ENCODE data around the gene PIGA.

Gene PIGA

GRCh38 chrX:15350329-15350996 is 15.1 kb upstream of the PIGA start:
- Histone ChIP-seq H3K4me3 (ENCODE audit: insufficient read depth, low read depth, low read length) (no peak overlapping the region), H3K9me3 (ENCODE audit: control insufficient read depth, low read length) (no peaks in the 10 kb centered on the region), H3K4me1 (ENCODE audit: control insufficient read depth, insufficient read depth, low read length) (no peaks in the 10 kb centered on the region), H3K27me3 (ENCODE audit: control insufficient read depth, insufficient read depth, low read length, poor library complexity, severe bottlenecking) (no peaks in the 10 kb centered on the region), H3K36me3 (ENCODE audit: control insufficient read depth, insufficient read depth, low read length) (no peaks in the 10 kb centered on the region), H3K27ac (ENCODE audit: insufficient read depth, low read depth, low read length, poor library complexity, severe bottlenecking) (no peak overlapping the region)
- WGBS, 2 experiments: 67 to 73% methylated on average over 8 of the region's 8 CpGs

GRCh38 chrX:15349046-15349445 is 13.7 kb upstream of the PIGA start:
- no peak overlapping the region for H3K4me3 ChIP-seq (ENCODE audit: insufficient read depth, low read depth, low read length)
- H3K27ac ChIP-seq (ENCODE audit: insufficient read depth, low read depth, low read length, poor library complexity, severe bottlenecking): no peak overlapping the region
- no peaks in the 10 kb centered on the region for H3K4me1 ChIP-seq (ENCODE audit: control insufficient read depth, insufficient read depth, low read length)
- H3K9me3 ChIP-seq (ENCODE audit: control insufficient read depth, low read length): no peaks in the 10 kb centered on the region
- no peaks in the 10 kb centered on the region for H3K27me3 ChIP-seq (ENCODE audit: control insufficient read depth, insufficient read depth, low read length, poor library complexity, severe bottlenecking)
- 30 to 35% methylated on average over 2 of the region's 2 CpGs for WGBS, 2 experiments
- no peaks in the 10 kb centered on the region for H3K36me3 ChIP-seq (ENCODE audit: control insufficient read depth, insufficient read depth, low read length)

- Histone ChIP-seq H3K9me3 (ENCODE audit: control insufficient read depth, low read length) (no peaks in the 10 kb centered on the region), H3K27me3 (ENCODE audit: control insufficient read depth, insufficient read depth, low read length, poor library complexity, severe bottlenecking) (no peaks in the 10 kb centered on the region), H3K4me3 (ENCODE audit: insufficient read depth, low read depth, low read length) (no peak overlapping the region), H3K4me1 (ENCODE audit: control insufficient read depth, insufficient read depth, low read length) (no peaks in the 10 kb centered on the region), H3K27ac (ENCODE audit: insufficient read depth, low read depth, low read length, poor library complexity, severe bottlenecking) (no peak overlapping the region), H3K36me3 (ENCODE audit: control insufficient read depth, insufficient read depth, low read length) (no peaks in the 10 kb centered on the region)
- WGBS, 2 experiments: 88 to 90% methylated on average over 2 to 3 of the region's 3 CpGs
Measured at GRCh38 chrX:15345976-15346375, 10.7 kb upstream of the PIGA start.

GRCh38 chrX:15344106-15344505 is 8.8 kb upstream of the PIGA start:
- no peak overlapping the region for H3K4me3 ChIP-seq (ENCODE audit: insufficient read depth, low read depth, low read length)
- no peak overlapping the region for H3K27ac ChIP-seq (ENCODE audit: insufficient read depth, low read depth, low read length, poor library complexity, severe bottlenecking)
- no peaks in the 10 kb centered on the region for H3K36me3 ChIP-seq (ENCODE audit: control insufficient read depth, insufficient read depth, low read length)
- H3K4me1 ChIP-seq (ENCODE audit: control insufficient read depth, insufficient read depth, low read length): no peaks in the 10 kb centered on the region
- no peaks in the 10 kb centered on the region for H3K27me3 ChIP-seq (ENCODE audit: control insufficient read depth, insufficient read depth, low read length, poor library complexity, severe bottlenecking)
- H3K9me3 ChIP-seq (ENCODE audit: control insufficient read depth, low read length): no peaks in the 10 kb centered on the region

- no peaks in the 10 kb centered on the region for H3K4me1 ChIP-seq (ENCODE audit: control insufficient read depth, insufficient read depth, low read length)
- H3K27ac ChIP-seq (ENCODE audit: insufficient read depth, low read depth, low read length, poor library complexity, severe bottlenecking): no peak overlapping the region
- no peaks in the 10 kb centered on the region for H3K27me3 ChIP-seq (ENCODE audit: control insufficient read depth, insufficient read depth, low read length, poor library complexity, severe bottlenecking)
- no peaks in the 10 kb centered on the region for H3K9me3 ChIP-seq (ENCODE audit: control insufficient read depth, low read length)
- H3K4me3 ChIP-seq (ENCODE audit: insufficient read depth, low read depth, low read length): no peak overlapping the region
- H3K36me3 ChIP-seq (ENCODE audit: control insufficient read depth, insufficient read depth, low read length): no peaks in the 10 kb centered on the region
- WGBS, 2 experiments: 86 to 88% methylated on average over 3 to 5 of the region's 5 CpGs
Measured at GRCh38 chrX:15343075-15343476, 7.8 kb upstream of the PIGA start.

- peak overlapping the region; percentile 26 for H3K27ac ChIP-seq (ENCODE audit: insufficient read depth, low read depth, low read length, poor library complexity, severe bottlenecking)
- no peaks in the 10 kb centered on the region for H3K36me3 ChIP-seq (ENCODE audit: control insufficient read depth, insufficient read depth, low read length)
- no peaks in the 10 kb centered on the region for H3K27me3 ChIP-seq (ENCODE audit: control insufficient read depth, insufficient read depth, low read length, poor library complexity, severe bottlenecking)
- H3K4me1 ChIP-seq (ENCODE audit: control insufficient read depth, insufficient read depth, low read length): no peaks in the 10 kb centered on the region
- 83 to 89% methylated on average over 2 of the region's 2 CpGs for WGBS, 2 experiments
- no peaks in the 10 kb centered on the region for H3K9me3 ChIP-seq (ENCODE audit: control insufficient read depth, low read length)
- H3K4me3 ChIP-seq (ENCODE audit: insufficient read depth, low read depth, low read length): no peak overlapping the region
Measured at GRCh38 chrX:15340867-15341266, 5.5 kb upstream of the PIGA start.

- H3K4me1 ChIP-seq (ENCODE audit: control insufficient read depth, insufficient read depth, low read length): no peaks in the 10 kb centered on the region
- H3K27ac ChIP-seq (ENCODE audit: insufficient read depth, low read depth, low read length, poor library complexity, severe bottlenecking): no peak overlapping the region
- H3K4me3 ChIP-seq (ENCODE audit: insufficient read depth, low read depth, low read length): peak overlapping the region; percentile 58
- 2 to 4% methylated on average over 9 to 10 of the region's 10 CpGs for WGBS, 2 experiments
- H3K36me3 ChIP-seq (ENCODE audit: control insufficient read depth, insufficient read depth, low read length): no peaks in the 10 kb centered on the region
- H3K9me3 ChIP-seq (ENCODE audit: control insufficient read depth, low read length): no peaks in the 10 kb centered on the region
- H3K27me3 ChIP-seq (ENCODE audit: control insufficient read depth, insufficient read depth, low read length, poor library complexity, severe bottlenecking): no peaks in the 10 kb centered on the region
Measured at GRCh38 chrX:15336023-15336413, 695 bp upstream of the PIGA start.

GRCh38 chrX:15334561-15334960 is 762 bp downstream of the PIGA start:
- Histone ChIP-seq H3K4me3 (ENCODE audit: insufficient read depth, low read depth, low read length) (peak overlapping the region; percentile 58), H3K36me3 (ENCODE audit: control insufficient read depth, insufficient read depth, low read length) (no peaks in the 10 kb centered on the region), H3K4me1 (ENCODE audit: control insufficient read depth, insufficient read depth, low read length) (no peaks in the 10 kb centered on the region), H3K27me3 (ENCODE audit: control insufficient read depth, insufficient read depth, low read length, poor library complexity, severe bottlenecking) (no peaks in the 10 kb centered on the region), H3K9me3 (ENCODE audit: control insufficient read depth, low read length) (no peaks in the 10 kb centered on the region), H3K27ac (ENCODE audit: insufficient read depth, low read depth, low read length, poor library complexity, severe bottlenecking) (no peak overlapping the region)
- WGBS, 2 experiments: 45 to 48% methylated on average over 6 to 7 of the region's 7 CpGs

- Histone ChIP-seq H3K27me3 (ENCODE audit: control insufficient read depth, insufficient read depth, low read length, poor library complexity, severe bottlenecking) (no peaks in the 10 kb centered on the region), H3K9me3 (ENCODE audit: control insufficient read depth, low read length) (no peaks in the 10 kb centered on the region), H3K36me3 (ENCODE audit: control insufficient read depth, insufficient read depth, low read length) (no peaks in the 10 kb centered on the region), H3K4me1 (ENCODE audit: control insufficient read depth, insufficient read depth, low read length) (no peaks in the 10 kb centered on the region), H3K27ac (ENCODE audit: insufficient read depth, low read depth, low read length, poor library complexity, severe bottlenecking) (no peak overlapping the region), H3K4me3 (ENCODE audit: insufficient read depth, low read depth, low read length) (no peak overlapping the region)
- 85 to 96% methylated on average over 2 of the region's 2 CpGs for WGBS, 2 experiments
Measured at GRCh38 chrX:15328821-15329220, 6.5 kb downstream of the PIGA start.

GRCh38 chrX:15328131-15328530 is 7.2 kb downstream of the PIGA start:
- no peaks in the 10 kb centered on the region for H3K36me3 ChIP-seq (ENCODE audit: control insufficient read depth, insufficient read depth, low read length)
- WGBS, 2 experiments: 97 to 100% methylated on average over 1 to 3 of the region's 3 CpGs
- no peaks in the 10 kb centered on the region for H3K4me1 ChIP-seq (ENCODE audit: control insufficient read depth, insufficient read depth, low read length)
- H3K27me3 ChIP-seq (ENCODE audit: control insufficient read depth, insufficient read depth, low read length, poor library complexity, severe bottlenecking): no peaks in the 10 kb centered on the region
- H3K27ac ChIP-seq (ENCODE audit: insufficient read depth, low read depth, low read length, poor library complexity, severe bottlenecking): no peak overlapping the region
- H3K4me3 ChIP-seq (ENCODE audit: insufficient read depth, low read depth, low read length): no peak overlapping the region
- no peaks in the 10 kb centered on the region for H3K9me3 ChIP-seq (ENCODE audit: control insufficient read depth, low read length)

GRCh38 chrX:15322472-15322871 is 12.9 kb downstream of the PIGA start:
- 98% methylated on average over 5 of the region's 5 CpGs; no CpG with 5 or more reads in 1 of the 2 experiments for WGBS, 2 experiments
- H3K27ac ChIP-seq (ENCODE audit: insufficient read depth, low read depth, low read length, poor library complexity, severe bottlenecking): no peak overlapping the region
- H3K36me3 ChIP-seq (ENCODE audit: control insufficient read depth, insufficient read depth, low read length): no peaks in the 10 kb centered on the region
- H3K4me1 ChIP-seq (ENCODE audit: control insufficient read depth, insufficient read depth, low read length): no peaks in the 10 kb centered on the region
- H3K4me3 ChIP-seq (ENCODE audit: insufficient read depth, low read depth, low read length): no peak overlapping the region
- H3K27me3 ChIP-seq (ENCODE audit: control insufficient read depth, insufficient read depth, low read length, poor library complexity, severe bottlenecking): no peaks in the 10 kb centered on the region
- H3K9me3 ChIP-seq (ENCODE audit: control insufficient read depth, low read length): no peaks in the 10 kb centered on the region

Data from ectodermal cell (in vitro differentiated cells).